ENCODE results near the gene HLA-DMA.

HLA-DMA gene

GRCh38 chr6:32980488-32981038 is 27.7 kb upstream of the HLA-DMA start:
- Histone ChIP-seq H3K27me3 (ENCODE audit: insufficient read depth, low read length) (no peaks in the 10 kb centered on the region), H2AFZ (ENCODE audit: low read depth, low read length) (no peak overlapping the region), H3K4me1 (ENCODE audit: insufficient read depth, low read length) (peaks cover 13% of the 10 kb centered on the region), H3K4me3 (ENCODE audit: low read length) (no peak overlapping the region), H3K36me3 (ENCODE audit: insufficient read depth, low read length) (peaks cover 59% of the 10 kb centered on the region), H3K9me3 (ENCODE audit: low read length) (no peaks in the 10 kb centered on the region)

- Histone ChIP-seq H3K4me3 (ENCODE audit: low read length) (no peak overlapping the region), H3K9me3 (ENCODE audit: low read length) (no peaks in the 10 kb centered on the region), H3K27me3 (ENCODE audit: insufficient read depth, low read length) (no peaks in the 10 kb centered on the region), H3K36me3 (ENCODE audit: insufficient read depth, low read length) (peaks cover 65% of the 10 kb centered on the region), H2AFZ (ENCODE audit: low read depth, low read length) (no peak overlapping the region), H3K4me1 (ENCODE audit: insufficient read depth, low read length) (peaks cover 19% of the 10 kb centered on the region)
Measured at GRCh38 chr6:32979720-32980487, 27.0 kb upstream of the HLA-DMA start.

DNA sequence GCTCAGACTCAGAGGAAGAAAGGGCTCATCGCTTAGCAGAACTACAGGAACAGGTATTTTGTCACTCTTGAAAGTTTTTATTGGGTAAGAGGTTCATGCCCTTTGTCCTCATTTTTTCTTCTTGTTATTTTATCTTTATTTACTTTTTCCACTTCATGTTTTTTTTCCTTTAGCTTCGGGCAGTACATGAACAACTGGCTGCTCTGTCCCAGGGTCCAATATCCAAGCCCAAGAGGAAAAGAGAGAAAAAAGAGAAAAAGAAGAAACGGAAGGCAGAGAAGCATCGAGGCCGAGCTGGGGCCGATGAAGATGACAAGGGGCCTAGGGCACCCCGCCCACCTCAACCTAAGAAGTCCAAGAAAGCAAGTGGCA is 25.0 kb upstream of the HLA-DMA start:
- peaks cover 24% of the 10 kb centered on the region for H3K4me1 ChIP-seq (ENCODE audit: insufficient read depth, low read length)
- H3K4me3 ChIP-seq (ENCODE audit: low read length), result no peak overlapping the region
- peaks cover 83% of the 10 kb centered on the region for H3K36me3 ChIP-seq (ENCODE audit: insufficient read depth, low read length)
- no peaks in the 10 kb centered on the region for H3K9me3 ChIP-seq (ENCODE audit: low read length)
- no peaks in the 10 kb centered on the region for H3K27me3 ChIP-seq (ENCODE audit: insufficient read depth, low read length)
- no peak overlapping the region for H2AFZ ChIP-seq (ENCODE audit: low read depth, low read length)

DNA sequence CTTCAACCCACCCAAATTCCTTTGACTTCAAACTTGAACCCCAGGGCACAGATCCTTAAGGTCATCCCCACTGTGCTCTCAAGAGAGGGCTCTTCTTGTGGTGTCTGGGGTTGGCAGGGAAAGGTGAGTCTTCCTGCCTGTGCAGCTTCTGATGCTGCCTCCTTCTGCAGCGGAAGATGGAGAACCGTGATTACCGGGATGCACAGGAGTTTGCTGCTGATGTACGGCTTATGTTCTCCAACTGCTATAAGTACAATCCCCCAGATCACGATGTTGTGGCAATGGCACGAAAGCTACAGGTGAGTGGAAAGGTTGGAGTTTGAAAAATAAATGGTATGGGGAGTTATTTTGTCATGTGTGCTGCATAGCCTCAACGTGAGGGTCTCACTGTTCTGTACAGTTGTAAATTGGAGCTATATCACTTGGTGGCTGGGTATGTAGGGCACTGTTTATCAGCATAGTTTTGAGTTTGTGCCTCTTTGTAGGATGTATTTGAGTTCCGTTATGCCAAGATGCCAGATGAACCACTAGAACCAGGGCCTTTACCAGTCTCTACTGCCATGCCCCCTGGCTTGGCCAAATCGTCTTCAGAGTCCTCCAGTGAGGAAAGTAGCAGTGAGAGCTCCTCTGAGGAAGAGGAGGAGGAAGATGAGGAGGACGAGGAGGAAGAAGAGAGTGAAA is 24.5 kb upstream of the HLA-DMA start:
- Histone ChIP-seq H3K36me3 (ENCODE audit: insufficient read depth, low read length) (peaks cover 89% of the 10 kb centered on the region), H3K27me3 (ENCODE audit: insufficient read depth, low read length) (no peaks in the 10 kb centered on the region), H2AFZ (ENCODE audit: low read depth, low read length) (no peak overlapping the region), H3K9me3 (ENCODE audit: low read length) (no peaks in the 10 kb centered on the region), H3K4me1 (ENCODE audit: insufficient read depth, low read length) (peaks cover 24% of the 10 kb centered on the region), H3K4me3 (ENCODE audit: low read length) (no peak overlapping the region)

DNA sequence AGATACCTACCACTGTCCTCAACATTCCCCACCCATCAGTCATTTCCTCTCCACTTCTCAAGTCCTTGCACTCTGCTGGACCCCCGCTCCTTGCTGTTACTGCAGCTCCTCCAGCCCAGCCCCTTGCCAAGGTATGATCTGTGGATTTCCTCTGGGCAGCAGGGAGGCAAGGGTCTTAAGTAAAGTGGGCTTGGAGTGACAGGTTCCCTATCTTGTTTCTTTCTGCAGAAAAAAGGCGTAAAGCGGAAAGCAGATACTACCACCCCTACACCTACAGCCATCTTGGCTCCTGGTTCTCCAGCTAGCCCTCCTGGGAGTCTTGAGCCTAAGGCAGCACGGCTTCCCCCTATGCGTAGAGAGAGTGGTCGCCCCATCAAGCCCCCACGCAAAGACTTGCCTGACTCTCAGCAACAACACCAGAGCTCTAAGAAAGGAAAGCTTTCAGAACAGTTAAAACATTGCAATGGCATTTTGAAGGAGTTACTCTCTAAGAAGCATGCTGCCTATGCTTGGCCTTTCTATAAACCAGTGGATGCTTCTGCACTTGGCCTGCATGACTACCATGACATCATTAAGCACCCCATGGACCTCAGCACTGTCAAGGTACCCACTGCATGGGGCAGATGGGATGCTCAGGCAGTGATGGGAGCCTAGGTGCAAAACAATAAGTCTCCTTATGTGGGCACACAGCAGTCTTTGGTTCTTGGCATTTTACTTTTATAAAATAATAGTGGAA is 23.6 kb upstream of the HLA-DMA start:
- Histone ChIP-seq H3K36me3 (ENCODE audit: insufficient read depth, low read length) (peaks cover 90% of the 10 kb centered on the region), H3K4me3 (ENCODE audit: low read length) (no peak overlapping the region), H3K27me3 (ENCODE audit: insufficient read depth, low read length) (no peaks in the 10 kb centered on the region), H2AFZ (ENCODE audit: low read depth, low read length) (no peak overlapping the region), H3K9me3 (ENCODE audit: low read length) (no peaks in the 10 kb centered on the region), H3K4me1 (ENCODE audit: insufficient read depth, low read length) (peaks cover 24% of the 10 kb centered on the region)

- Histone ChIP-seq H3K9me3 (ENCODE audit: low read length) (no peaks in the 10 kb centered on the region), H3K36me3 (ENCODE audit: insufficient read depth, low read length) (peaks cover 83% of the 10 kb centered on the region), H3K4me3 (ENCODE audit: low read length) (peak overlapping the region; percentile 66), H3K27me3 (ENCODE audit: insufficient read depth, low read length) (no peaks in the 10 kb centered on the region), H3K4me1 (ENCODE audit: insufficient read depth, low read length) (peaks cover 24% of the 10 kb centered on the region), H2AFZ (ENCODE audit: low read depth, low read length) (no peak overlapping the region)
Measured at GRCh38 chr6:32975886-32976285, 23.0 kb upstream of the HLA-DMA start.

DNA sequence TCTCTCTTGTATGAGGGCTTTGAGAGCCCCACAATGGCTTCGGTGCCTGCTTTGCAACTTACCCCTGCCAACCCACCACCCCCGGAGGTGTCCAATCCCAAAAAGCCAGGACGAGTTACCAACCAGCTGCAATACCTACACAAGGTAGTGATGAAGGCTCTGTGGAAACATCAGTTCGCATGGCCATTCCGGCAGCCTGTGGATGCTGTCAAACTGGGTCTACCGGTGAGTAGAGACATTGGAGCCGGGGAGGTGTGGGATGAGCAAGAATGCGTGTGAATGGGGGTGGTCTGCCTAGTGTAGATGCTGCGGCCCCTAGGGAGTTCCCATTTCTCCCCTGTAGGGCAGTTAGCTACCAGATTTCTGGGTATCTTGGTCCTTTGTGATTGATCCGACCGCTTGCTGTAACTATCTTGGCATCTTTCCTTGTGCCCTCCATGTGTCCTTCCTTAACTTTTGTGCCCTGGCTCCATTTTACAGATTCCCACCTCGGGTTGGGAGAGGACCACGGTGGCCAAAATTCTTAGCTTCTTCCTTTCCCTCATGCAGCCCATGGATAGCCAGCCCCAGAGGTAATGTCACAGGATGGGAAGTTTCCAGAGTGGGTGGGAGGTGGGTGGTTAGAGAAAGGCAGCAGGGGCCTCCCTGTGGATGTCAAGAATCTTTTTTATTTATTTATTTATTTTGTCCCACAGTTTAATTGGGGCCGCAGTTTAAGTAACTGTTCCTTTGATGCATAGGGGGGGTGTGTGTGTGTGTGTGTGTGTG is 21.8 kb upstream of the HLA-DMA start:
- peaks cover 72% of the 10 kb centered on the region for H3K36me3 ChIP-seq (ENCODE audit: insufficient read depth, low read length)
- no peaks in the 10 kb centered on the region for H3K9me3 ChIP-seq (ENCODE audit: low read length)
- H3K27me3 ChIP-seq (ENCODE audit: insufficient read depth, low read length), result no peaks in the 10 kb centered on the region
- H3K4me1 ChIP-seq (ENCODE audit: insufficient read depth, low read length), result peaks cover 24% of the 10 kb centered on the region
- H2AFZ ChIP-seq (ENCODE audit: low read depth, low read length), result no peak overlapping the region
- H3K4me3 ChIP-seq (ENCODE audit: low read length), result peak overlapping the region; percentile 66

GRCh38 chr6:32974016-32974333 is 21.1 kb upstream of the HLA-DMA start:
- Histone ChIP-seq H3K9me3 (ENCODE audit: low read length) (no peaks in the 10 kb centered on the region), H3K4me1 (ENCODE audit: insufficient read depth, low read length) (peaks cover 24% of the 10 kb centered on the region), H2AFZ (ENCODE audit: low read depth, low read length) (no peak overlapping the region), H3K4me3 (ENCODE audit: low read length) (peak overlapping the region; percentile 66), H3K36me3 (ENCODE audit: insufficient read depth, low read length) (peaks cover 64% of the 10 kb centered on the region), H3K27me3 (ENCODE audit: insufficient read depth, low read length) (no peaks in the 10 kb centered on the region)

- no peaks in the 10 kb centered on the region for H3K9me3 ChIP-seq (ENCODE audit: low read length)
- peak overlapping the region; percentile 66 for H3K4me3 ChIP-seq (ENCODE audit: low read length)
- peaks cover 59% of the 10 kb centered on the region for H3K36me3 ChIP-seq (ENCODE audit: insufficient read depth, low read length)
- no peaks in the 10 kb centered on the region for H3K27me3 ChIP-seq (ENCODE audit: insufficient read depth, low read length)
- H2AFZ ChIP-seq (ENCODE audit: low read depth, low read length), result no peak overlapping the region
- H3K4me1 ChIP-seq (ENCODE audit: insufficient read depth, low read length), result peaks cover 24% of the 10 kb centered on the region
Measured at GRCh38 chr6:32973144-32974015, 20.5 kb upstream of the HLA-DMA start.

DNA sequence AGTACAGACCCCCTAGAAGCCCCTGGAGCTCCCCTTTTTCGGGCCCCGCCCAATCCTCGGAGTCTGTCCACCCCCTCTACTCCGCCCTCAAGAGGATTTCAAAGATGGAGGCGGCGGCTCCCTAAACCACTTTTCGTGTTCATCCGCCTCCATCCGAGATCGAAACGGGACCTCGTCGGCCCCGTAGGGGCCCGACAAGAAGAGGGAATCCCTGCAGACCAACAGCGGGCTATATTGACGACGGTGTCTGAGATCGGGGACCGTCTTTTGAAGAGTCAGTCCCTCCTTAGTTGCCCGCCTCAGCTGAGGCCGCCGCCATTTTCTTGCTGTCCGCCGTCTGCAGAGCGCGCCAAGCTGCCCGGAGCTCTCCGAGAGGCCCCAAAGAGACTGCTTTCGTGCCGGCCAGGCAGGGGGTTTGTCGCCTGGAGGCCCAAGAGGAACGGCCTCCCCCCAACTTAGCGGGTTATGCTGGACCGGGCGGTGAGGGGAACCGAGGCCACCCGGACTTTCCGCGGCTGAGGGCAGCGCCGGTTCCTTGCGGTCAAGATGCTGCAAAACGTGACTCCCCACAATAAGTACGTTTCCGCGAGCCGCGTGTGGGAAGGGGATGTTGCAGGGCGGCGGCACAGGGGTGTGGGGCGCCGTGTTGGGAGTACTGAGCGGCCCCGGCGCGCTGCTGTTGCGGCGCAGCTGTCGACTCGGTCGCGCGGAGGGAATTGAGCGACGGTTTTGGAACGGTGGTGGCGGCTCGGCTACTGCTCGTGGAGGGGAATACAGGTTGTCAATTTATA is 19.7 kb upstream of the HLA-DMA start:
- Histone ChIP-seq H3K27me3 (ENCODE audit: insufficient read depth, low read length) (no peaks in the 10 kb centered on the region), H3K36me3 (ENCODE audit: insufficient read depth, low read length) (peaks cover 51% of the 10 kb centered on the region)

DNA sequence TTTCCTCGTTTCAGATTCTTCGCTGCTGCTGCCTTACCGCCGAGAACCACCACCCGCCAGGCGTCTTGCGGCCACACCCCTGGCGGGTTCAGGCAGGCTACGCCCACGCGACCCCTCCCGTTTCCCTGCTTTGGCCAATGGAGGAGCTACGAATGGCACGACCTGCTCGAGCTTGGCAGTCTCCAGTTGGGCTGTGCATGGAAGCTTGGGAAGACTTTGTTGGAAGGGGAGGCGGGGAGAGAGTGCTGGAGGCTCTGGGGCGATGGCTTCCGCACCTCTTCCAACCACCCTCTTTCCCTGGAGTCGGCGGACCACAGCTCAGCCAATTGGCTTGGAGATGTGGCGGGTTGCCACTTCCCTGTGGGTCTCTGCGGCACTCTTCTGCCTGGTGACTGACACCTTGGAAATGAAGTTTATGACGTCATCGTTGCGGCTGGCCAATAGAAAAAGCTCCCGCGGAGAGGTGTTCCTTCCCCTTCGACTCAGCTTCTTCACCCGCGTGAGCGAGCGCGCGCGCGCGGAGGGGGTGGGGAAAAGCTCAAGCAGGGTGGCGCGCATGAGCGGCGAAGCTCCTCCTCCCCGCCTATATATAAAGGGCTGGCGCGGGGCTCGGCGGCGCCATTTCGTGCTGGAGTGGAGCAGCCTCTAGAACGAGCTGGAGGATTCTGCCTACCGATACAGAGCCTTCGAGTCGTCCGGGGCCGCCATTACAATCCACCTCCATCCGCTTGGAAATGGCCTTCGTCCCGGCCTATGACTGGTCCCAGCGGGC is 18.9 kb upstream of the HLA-DMA start:
- Histone ChIP-seq H2AFZ (ENCODE audit: low read depth, low read length) (no peak overlapping the region), H3K9me3 (ENCODE audit: low read length) (no peaks in the 10 kb centered on the region), H3K4me3 (ENCODE audit: low read length) (peak overlapping the region; percentile 74), H3K36me3 (ENCODE audit: insufficient read depth, low read length) (peaks cover 43% of the 10 kb centered on the region), H3K4me1 (ENCODE audit: insufficient read depth, low read length) (peaks cover 33% of the 10 kb centered on the region), H3K27me3 (ENCODE audit: insufficient read depth, low read length) (no peaks in the 10 kb centered on the region)

More for the DNA sequence above, 19.7 kb upstream of the HLA-DMA start:
- no peaks in the 10 kb centered on the region for H3K9me3 ChIP-seq (ENCODE audit: low read length)
- peaks cover 28% of the 10 kb centered on the region for H3K4me1 ChIP-seq (ENCODE audit: insufficient read depth, low read length)
- no peak overlapping the region for H2AFZ ChIP-seq (ENCODE audit: low read depth, low read length)
- peak overlapping the region; percentile 66 for H3K4me3 ChIP-seq (ENCODE audit: low read length)

All from neuron (in vitro differentiated cells).